Activated gamma-delta T cell treated with Interleukin-2 at 50 U/mL for 16 hours (primary cell): ENCODE measurements around the gene TKFC.
A peak's percentile ranks its signal among the peaks of the same experiment; 100 is the strongest.

Experiments used
- DNase-seq: peaks from one replicate; pipeline ENCODE4 v3.0.0-alpha.2; 2020

The TKFC gene

DNA sequence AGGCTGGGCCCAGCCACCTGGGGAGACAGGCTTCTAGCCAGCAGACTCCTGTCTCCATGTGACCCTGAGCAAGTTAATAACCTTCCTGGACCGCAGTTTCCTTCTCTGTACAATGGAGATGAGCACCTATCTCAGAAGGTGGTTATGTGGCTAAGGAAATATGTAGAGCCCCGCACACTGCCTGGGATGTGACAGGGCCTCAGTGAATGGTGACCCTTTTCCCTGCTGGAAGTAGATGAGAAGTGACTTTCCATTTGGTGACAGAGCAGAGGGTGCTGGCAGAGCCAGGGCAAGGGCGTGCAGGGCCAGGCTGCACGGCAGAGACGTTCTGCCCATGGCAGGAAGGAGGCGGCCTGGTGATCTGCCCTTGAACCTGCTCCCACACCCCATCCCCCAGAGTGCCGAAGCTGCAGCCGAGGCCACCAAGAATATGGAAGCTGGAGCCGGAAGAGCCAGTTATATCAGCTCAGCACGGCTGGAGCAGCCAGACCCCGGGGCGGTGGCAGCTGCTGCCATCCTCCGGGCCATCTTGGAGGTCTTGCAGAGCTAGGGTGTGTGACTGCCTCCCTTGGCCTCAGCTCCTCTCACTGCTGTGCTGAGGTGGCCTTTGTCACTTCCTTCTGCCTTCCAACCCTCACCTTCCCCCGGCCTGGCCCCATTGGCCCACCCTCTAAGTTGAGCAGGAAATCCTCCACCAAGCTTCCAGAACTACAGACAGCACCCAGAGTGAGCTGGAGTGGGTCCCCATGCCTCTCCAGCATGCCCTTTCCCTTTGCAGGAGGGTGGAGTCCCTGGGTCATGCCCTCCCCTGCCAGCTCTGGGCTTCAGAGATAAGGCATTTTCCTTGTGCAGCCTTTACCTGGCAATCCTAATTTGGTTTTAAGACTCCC lies 13.2 kb downstream of the TKFC start:
- DNase-seq = no peak

DNA sequence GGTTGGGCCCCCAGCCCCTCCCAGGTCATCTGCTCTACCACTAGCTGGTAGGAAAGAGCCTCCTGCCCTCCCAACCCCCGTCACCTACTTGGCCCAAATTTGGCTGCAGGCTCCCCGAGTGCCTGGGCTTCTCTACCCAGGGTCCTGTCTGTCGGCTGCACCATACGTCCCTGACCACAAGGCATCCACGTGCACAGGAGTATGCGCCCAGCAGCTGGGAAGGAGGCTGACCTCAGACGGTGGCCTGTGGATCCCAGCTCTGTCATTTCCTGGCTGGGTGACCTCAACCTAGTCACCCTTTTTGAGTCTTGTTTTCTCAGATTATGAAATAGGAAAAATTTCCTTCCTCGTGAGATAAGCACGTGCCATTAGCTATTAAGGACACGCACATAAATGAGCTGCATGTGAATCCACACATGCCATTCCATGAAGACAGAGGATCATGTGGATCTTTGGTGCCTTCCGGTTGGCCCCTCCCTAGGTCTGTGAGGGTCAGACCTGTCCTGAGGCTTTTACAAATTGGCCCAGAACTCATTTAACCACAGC lies 15.0 kb downstream of the TKFC start:
- DNase-seq = no peak

DNA sequence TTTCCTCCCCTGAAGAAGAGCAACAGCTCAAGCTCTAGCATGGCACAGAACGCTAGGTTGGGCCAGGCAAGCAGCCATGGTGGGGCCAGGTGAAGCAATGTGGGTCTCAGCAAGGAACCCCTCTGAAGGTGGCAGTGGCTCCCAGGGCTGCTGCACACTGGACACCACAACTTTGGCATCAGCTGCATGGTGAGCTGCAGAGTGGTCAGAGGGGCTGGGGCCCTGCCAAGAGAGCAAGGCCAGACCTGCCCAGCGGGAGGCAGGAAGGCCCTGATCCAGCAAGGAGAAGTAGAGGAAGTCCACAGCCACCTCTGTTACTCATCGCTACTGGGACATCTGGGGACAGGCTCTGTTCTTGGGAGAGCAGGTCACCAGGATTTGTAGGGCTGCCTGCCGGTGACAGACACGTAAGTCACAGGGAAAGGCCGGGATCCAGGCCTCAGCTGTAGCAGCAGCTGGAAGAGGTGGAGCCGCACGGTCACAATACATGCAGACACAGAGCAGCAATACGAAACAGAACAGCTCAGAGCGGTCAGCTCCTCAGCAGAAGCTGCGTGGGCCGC lies 16.2 kb downstream of the TKFC start:
- no peak for DNase-seq

DNA sequence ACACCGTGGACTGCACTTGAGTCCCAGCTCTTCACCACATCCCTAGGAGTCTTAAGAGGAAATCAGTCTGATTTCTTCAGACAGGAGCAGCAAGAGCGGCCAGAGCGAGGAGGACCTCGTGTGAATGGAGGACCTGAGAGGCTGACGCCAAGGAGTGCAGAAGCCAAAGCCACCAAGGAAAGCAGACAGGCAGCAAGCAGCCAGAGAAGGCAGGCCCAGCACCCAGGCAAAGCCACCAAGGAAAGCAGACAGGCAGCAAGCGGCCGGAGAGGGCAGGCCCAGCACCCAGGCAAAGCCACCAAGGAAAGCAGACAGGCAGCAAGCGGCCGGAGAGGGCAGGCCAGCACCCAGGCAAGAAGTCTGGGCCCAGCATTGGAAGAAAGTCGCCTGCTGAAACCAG lies 16.9 kb downstream of the TKFC start:
- DNase-seq = no peak

DNA sequence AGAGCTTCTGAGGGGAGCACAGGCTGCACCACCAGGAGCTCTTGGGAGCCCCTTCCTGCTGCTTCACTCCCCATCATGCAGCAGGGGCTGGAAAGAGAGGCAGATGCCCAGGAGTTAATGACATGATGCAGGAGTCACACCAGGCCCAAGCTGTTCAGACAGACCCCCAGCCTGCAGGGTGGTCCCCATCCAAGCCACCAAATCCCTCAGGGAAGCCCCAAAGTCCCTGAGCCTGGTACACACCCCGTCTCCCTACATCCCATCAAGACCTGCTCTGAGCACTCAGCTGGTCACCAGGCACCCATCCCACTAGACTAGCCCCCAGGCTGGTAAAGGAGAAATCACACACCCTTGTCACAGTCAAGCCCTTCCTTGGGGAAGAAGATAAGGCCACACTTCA lies 17.3 kb downstream of the TKFC start:
- no peak for DNase-seq

DNA sequence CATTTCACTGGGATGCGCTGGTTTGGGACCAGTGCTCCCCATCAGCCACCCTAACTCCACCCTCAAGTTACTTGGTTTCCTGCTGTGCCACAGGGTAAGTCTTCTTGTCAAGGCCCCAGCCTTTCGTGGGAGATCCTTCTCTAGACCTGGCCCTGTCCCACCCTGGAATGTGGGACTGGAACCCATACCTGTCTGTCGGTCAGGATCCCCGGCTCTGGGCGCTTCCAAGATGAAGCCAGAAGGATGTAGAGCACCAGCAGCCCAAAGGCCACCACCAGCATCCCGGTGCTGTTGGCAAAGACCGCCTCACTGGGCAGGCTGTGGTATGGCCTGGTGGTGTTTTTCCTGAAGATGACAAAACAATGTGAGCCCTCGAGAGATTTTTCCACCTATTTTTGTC lies 17.8 kb downstream of the TKFC start:
- no peak for DNase-seq

DNA sequence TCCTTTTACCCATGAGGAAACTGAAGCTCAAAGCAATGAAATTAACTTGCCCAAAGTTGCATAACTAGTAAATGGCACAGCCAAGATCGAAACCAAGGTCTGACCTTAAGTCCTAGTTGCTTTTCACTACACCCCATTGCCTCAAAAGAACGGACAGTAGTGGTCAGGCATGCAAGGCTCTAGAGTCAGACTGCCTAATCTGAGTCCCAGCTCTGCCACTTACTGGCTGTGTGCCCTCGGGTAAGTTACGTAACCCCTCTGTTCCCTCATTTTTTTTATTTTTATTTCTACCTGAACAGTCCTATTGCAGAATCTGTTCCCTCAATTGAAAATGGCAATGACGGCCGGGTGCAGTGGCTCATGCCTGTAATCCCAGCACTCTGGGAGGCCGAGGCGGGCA lies 19.0 kb downstream of the TKFC start:
- DNase-seq = no peak

DNA sequence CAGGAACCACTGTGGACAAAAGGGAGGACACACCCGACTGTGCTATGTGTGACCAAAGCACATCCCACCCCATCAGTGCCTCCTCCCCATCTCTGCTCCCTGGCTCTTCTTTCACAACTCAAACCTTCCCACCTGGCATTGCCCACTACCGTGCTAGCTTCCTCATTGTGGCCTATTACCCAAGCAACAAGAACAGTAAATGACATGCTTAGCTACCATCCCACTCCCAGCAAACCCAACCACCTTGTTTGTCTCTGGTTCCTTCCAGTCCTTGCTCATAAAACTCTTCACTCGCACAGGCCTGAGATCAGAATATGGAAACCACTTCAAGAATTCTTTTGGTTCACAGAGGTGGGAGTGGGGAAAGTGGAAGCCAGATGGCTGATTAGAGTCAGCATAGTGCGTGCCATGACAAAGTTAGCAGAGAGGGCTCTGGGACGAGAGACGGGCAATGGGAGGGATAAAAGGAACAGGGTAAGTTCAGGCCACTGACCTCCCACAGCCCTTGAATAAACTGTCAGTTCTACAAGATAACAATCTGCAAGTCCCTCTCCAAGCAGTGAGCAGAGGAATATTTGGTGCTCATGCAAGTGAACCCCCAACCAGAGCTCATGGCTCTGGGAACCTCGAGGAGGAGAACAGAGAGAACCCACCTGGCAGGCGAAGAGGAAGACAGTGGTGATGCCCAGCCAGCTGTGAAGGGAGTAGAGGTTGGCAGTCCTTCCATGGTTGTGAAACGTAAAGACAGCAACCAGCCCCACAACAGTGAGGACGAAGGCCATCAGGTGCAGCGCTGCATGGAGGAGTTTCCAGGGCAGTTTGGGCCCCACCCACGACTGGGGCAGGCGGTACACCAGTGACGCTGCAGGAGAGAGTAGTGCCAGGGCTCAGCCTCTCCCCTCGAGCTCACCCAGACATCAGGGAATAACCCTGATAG lies 20.4 kb downstream of the TKFC start:
- no peak for DNase-seq

DNA sequence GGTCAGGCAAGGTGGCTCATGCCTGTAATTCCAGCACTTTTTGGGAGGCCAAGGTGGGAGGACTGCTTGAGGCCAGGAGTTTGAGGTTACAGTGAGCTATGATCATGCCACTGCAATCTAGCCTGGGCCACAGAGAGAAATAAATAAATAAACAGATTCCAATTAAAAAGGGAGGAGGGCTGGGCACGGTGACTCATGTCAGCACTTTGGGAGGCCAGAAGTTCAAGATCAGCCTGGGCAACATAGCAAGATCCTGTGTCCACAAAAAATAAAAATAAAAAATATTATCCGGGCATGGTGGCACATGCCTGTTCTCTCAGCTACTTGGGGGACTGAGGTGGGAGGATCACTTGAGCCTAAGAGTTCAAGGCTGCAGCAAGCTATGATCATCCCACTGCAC lies 21.2 kb downstream of the TKFC start:
- DNase-seq = no peak

DNA sequence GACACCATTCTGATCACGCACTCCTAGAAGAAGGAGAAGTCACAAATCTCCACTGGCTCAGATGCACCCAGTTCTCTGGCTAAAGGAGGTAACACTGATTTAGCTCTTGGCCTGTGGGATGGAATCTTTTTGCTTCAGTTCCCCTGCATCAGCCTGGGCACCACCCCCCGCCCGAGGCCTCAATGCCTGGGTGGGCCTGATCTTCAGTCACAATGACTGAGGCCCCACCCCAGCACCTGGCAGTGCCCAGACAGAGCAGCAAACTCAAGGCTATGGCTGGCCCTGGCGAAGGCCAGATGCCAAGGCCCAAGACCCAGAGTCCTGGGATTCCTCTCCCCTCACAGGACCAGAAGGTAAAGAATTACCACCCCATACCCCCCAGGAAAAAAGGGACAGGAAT lies 23.7 kb downstream of the TKFC start:
- DNase-seq = no peak

DNA sequence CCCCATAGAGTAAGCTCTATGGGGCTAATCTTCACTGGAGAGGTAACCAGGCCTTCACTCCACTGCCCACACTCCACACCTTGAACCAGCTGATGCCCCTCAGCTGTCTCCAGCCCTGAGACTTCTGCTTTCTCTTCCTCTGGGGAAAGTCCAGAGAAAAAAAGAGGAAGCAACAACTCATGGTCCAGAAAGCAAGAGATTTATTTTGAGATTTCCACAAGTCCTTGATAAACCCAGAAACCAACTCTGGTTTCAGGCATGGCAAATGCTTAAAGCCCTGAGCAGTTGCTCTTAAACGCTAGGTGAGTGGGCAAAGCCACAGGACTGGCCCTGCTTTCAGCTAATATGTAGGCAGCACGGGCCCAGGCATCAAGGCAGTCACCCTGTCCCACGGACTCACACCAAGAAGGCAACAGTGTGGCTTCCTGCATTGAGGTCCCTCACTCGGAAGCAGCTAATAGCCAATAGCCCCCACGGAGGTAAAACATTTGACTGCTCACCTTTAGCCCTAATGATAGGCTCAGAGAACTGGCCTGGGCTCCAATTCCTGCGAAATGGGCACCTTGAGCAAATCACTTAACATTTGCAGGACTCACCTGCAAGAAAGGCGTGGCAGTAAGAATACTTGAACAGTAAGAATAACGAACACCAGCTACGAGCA lies 24.3 kb downstream of the TKFC start:
- DNase-seq = no peak

DNA sequence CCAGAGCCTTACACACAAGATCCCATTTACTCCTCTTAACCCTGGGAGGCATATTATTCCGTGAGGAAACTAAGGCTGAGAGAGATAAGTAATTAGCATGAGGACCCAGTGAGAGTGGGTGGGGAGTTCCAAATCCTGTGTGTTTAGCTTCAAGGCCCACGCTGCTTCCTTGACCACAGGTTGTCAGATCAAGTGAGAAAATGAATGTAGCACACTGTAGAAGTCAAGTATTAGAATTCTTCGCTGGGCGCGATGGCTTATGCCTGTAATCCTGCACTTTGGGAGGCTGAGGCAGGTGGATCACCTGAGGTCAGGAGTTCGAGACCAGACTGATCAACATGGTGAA lies 24.8 kb downstream of the TKFC start:
- no peak for DNase-seq

DNA sequence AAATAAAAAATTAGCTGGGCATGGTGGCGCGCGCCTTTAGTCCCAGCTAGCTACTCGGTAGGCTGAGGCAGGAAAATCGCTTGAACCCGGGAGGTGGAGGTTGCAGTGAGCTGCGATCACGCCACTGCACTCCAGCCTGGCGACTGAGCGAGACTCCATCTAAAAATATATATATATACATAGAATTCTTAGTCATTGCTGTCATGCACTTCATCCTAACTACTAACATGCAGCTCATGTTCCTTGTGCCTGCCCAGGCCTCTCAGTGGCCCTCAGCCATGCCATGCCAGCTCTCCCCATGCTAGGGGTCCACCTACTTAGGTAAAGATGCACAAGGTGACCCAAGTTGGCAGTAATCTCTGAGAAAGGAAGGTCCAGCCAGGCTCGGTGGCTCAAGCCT lies 25.5 kb downstream of the TKFC start:
- DNase-seq = no peak

DNA sequence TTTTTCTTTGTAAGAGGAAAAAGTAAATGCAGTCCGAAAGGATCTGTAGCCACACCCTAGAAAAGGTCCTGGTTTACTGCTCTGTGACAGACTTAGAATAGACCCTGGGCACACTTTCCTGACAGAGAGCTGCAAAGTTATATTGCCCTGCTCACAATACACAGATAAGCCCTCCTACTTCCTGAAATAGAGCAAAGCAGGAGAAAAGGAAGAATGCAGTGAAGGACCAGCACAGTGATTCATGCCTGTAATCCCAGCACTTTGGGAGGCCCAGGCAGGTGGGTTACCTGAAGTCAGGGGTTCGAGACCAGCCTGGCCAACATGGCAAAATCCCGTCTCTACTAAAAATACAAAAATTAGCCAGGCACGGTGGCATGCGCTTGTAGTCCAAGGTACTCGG lies 26.5 kb downstream of the TKFC start:
- no peak for DNase-seq

DNA sequence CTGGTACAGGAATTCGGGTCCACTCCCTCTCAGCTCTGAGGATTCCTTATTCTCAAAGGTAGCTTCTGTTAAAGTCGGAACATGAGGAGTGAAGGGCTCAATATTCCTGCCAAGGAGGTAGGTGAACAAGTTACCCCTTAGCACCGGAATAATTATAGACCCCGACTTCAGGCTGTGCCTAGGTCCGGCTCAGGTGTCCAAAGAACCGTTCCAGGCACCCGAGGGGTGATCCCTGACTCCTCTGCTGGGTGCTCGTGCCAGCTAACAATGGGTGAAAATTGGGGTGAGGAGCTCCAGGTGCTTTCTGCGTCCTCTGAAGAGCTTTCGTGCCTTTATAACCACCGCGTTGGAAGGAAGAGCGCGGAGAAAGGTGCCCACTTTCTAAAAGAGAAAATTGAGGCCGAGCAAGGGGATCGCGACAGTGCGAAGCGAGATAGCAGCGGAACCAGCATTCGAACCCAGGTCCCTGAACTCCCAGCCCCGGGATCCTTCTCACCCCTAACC lies 28.3 kb downstream of the TKFC start:
- no peak for DNase-seq

DNA sequence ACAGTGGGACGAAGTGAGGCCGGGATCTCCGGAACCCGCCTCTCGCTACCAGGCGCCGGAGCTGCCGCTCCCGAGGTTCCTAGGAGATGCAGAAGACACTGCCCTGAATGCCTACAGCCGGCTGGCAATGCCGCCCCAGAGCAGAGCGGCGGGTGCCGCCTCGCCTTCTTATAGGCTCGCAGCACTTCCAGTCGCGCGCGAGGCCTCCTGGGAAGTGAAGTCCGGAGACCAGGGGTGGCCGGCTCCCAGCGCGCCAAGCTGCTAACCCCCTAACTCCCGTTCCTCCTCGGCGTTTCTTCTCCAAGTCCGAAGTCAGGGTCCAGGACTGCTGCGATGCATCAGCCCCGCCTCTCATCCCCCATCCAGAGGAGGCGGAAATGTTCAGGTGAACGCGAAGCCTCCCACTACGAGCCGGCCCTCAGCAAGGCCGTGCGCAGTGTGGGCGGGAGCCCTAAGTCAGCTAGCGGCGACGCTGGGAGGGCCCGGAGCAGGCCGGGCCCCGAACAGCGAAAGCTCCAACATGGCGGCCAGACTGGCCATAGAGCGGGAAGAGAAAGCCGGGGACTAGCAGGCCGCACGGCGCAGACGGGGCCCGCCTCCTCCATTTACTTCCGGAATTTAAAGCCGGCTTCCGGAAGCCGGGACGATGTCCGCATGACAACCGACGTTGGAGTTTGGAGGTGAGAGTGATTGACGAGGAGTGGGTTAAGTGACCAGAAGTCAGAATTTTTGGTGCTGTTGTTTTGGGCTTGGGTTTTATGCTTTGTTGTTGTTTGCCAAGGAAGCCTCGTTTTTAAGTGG lies 28.9 kb downstream of the TKFC start, which contains the start of the genes CYB561A3 and TMEM138:
CYB561A3 (minus strand) TSS at position 142 of the 801 bp plus-strand sequence. CDS start 5,169 bp downstream, outside the sequence.
TMEM138 (plus strand) TSS at position 634 of the 801 bp plus-strand sequence. CDS start 2,017 bp downstream, outside the sequence.
- peak; percentile 85 for DNase-seq

DNA sequence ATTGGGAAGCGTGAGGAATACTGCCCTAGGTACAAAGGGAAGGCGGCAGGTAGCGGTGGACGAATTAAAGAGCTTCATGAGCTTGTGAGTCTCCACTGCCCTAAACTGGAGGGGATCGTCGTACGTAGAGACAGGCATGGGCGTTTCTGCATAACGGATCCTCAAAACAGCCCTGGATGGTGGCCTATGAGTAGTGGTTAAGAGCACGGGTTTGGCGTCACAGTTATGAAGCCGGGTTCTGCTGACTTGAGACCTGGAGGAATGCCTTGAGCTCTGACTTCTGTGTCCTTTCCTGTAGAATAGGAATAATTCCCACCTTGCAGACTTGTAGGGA lies 29.5 kb downstream of the TKFC start:
- DNase-seq = peak; percentile 19

DNA sequence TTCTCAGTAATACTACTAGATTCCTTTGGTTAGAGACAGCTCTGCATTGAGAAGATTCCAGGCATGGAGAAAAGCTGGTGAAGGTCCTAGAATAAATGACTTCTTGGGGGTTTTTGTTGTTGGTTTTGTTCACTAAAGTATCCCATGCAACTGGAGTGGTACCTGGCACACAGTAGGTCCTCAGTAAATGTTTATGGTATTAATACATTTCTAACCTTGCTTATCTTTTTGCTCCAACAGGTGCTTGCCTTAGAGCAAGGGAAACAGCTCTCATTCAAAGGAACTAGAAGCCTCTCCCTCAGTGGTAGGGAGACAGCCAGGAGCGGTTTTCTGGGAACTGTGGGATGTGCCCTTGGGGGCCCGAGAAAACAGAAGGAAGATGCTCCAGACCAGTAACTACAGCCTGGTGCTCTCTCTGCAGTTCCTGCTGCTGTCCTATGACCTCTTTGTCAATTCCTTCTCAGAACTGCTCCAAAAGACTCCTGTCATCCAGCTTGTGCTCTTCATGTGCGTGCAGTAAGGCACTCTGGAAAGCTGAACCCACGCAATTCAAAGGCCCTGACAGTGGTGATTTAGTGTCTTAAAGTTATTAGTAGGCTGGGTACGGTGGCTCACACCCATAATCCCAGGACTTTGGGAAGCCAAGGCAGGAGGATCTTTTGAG lies 31.1 kb downstream of the TKFC start:
- DNase-seq = no peak

DNA sequence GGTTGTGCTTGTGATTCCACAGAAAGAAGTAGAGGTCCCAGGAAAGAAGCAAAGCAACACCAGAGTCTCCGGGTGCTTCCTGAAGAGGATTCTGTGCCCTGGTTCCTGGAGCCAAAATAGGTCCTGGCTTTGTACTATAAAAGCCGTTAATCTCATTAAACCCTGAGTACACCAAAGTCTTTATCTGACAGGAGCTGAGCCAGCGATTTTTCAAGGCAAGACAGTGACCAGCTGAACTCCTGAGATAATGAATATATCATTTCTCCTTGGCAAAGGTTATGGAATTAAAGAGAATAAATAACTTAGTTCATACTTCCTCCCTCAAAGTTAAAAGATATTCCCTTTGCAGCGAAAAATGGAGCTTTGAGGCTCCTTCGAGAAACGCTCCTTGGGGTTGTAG lies 34.4 kb downstream of the TKFC start:
- DNase-seq = no peak

DNA sequence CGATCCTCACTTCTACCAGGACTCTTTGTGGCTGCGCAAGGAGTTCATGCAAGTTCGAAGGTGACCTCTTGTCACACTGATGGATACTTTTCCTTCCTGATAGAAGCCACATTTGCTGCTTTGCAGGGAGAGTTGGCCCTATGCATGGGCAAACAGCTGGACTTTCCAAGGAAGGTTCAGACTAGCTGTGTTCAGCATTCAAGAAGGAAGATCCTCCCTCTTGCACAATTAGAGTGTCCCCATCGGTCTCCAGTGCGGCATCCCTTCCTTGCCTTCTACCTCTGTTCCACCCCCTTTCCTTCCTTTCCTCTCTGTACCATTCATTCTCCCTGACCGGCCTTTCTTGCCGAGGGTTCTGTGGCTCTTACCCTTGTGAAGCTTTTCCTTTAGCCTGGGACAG lies 35.6 kb downstream of the TKFC start:
- DNase-seq = no peak
